ENCODE data around the gene RNASEL. TPM values are rescaled to one million over a fixed set of nuclear protein-coding genes. Genes with fewer than 3 reads are reported as not detected.
A peak's percentile ranks its signal among the peaks of the same experiment; 100 is the strongest.

Gene RNASEL
- polyA plus RNA-seq, 1 donor: 16.8 TPM

GRCh38 chr1:182601416-182601786, 12.3 kb upstream of the RNASEL start:
- Histone ChIP-seq H3K36me3 (ENCODE audit: control insufficient read depth, insufficient read depth, low read length) (no peaks in the 10 kb centered on the region), H3K9me3 (ENCODE audit: control insufficient read depth, low read depth, low read length) (no peaks in the 10 kb centered on the region), H3K4me1 (ENCODE audit: control insufficient read depth, insufficient read depth, low read length) (peaks cover 11% of the 10 kb centered on the region), H3K27ac (ENCODE audit: low read length) (no peak overlapping the region), H3K4me3 (ENCODE audit: low read length) (no peak overlapping the region), H3K27me3 (ENCODE audit: control insufficient read depth, insufficient read depth, low read length) (peaks cover 22% of the 10 kb centered on the region)
- WGBS (ENCODE audit: insufficient coverage, low lambda C conversion rate): no CpG with 5 or more reads among the region's 6 CpGs
- peak; percentile 52 to 59 for DNase-seq

GRCh38 chr1:182600745-182601415, 11.8 kb upstream of the RNASEL start:
- Histone ChIP-seq H3K4me3 (ENCODE audit: low read length) (no peak overlapping the region), H3K27me3 (ENCODE audit: control insufficient read depth, insufficient read depth, low read length) (peaks cover 21% of the 10 kb centered on the region)

GRCh38 chr1:182600036-182600713, 11.1 kb upstream of the RNASEL start:
- no peak for DNase-seq
- H3K36me3 ChIP-seq (ENCODE audit: control insufficient read depth, insufficient read depth, low read length): no peaks in the 10 kb centered on the region
- no CpG with 5 or more reads among the region's 17 CpGs for WGBS (ENCODE audit: insufficient coverage, low lambda C conversion rate)
- no peak overlapping the region for H3K4me3 ChIP-seq (ENCODE audit: low read length)
- peaks cover 11% of the 10 kb centered on the region for H3K4me1 ChIP-seq (ENCODE audit: control insufficient read depth, insufficient read depth, low read length)
- peaks cover 18% of the 10 kb centered on the region for H3K27me3 ChIP-seq (ENCODE audit: control insufficient read depth, insufficient read depth, low read length)
- H3K27ac ChIP-seq (ENCODE audit: low read length): no peak overlapping the region
- no peaks in the 10 kb centered on the region for H3K9me3 ChIP-seq (ENCODE audit: control insufficient read depth, low read depth, low read length)

More at GRCh38 chr1:182600745-182601415, 11.8 kb upstream of the RNASEL start:
- peaks cover 11% of the 10 kb centered on the region for H3K4me1 ChIP-seq (ENCODE audit: control insufficient read depth, insufficient read depth, low read length)
- H3K9me3 ChIP-seq (ENCODE audit: control insufficient read depth, low read depth, low read length): no peaks in the 10 kb centered on the region
- no peaks in the 10 kb centered on the region for H3K36me3 ChIP-seq (ENCODE audit: control insufficient read depth, insufficient read depth, low read length)
- 44% methylated on average over 1 of the region's 5 CpGs for WGBS (ENCODE audit: insufficient coverage, low lambda C conversion rate)
- H3K27ac ChIP-seq (ENCODE audit: low read length): no peak overlapping the region
- no peak for DNase-seq

GRCh38 chr1:182599339-182599738, 10.3 kb upstream of the RNASEL start:
- Histone ChIP-seq H3K4me3 (ENCODE audit: low read length) (no peak overlapping the region), H3K4me1 (ENCODE audit: control insufficient read depth, insufficient read depth, low read length) (peaks cover 7% of the 10 kb centered on the region), H3K27ac (ENCODE audit: low read length) (no peak overlapping the region), H3K27me3 (ENCODE audit: control insufficient read depth, insufficient read depth, low read length) (peaks cover 13% of the 10 kb centered on the region), H3K9me3 (ENCODE audit: control insufficient read depth, low read depth, low read length) (no peaks in the 10 kb centered on the region), H3K36me3 (ENCODE audit: control insufficient read depth, insufficient read depth, low read length) (no peaks in the 10 kb centered on the region)
- no CpG with 5 or more reads among the region's 6 CpGs for WGBS (ENCODE audit: insufficient coverage, low lambda C conversion rate)
- no peak for DNase-seq

- Histone ChIP-seq H3K9me3 (ENCODE audit: control insufficient read depth, low read depth, low read length) (no peaks in the 10 kb centered on the region), H3K36me3 (ENCODE audit: control insufficient read depth, insufficient read depth, low read length) (no peaks in the 10 kb centered on the region), H3K4me1 (ENCODE audit: control insufficient read depth, insufficient read depth, low read length) (no peaks in the 10 kb centered on the region), H3K4me3 (ENCODE audit: low read length) (no peak overlapping the region), H3K27ac (ENCODE audit: low read length) (no peak overlapping the region), H3K27me3 (ENCODE audit: control insufficient read depth, insufficient read depth, low read length) (peaks cover 5% of the 10 kb centered on the region)
- no peak for DNase-seq
- no CpG with 5 or more reads among the region's 5 CpGs for WGBS (ENCODE audit: insufficient coverage, low lambda C conversion rate)
Measured at GRCh38 chr1:182598296-182598695, 9.2 kb upstream of the RNASEL start.

GRCh38 chr1:182596934-182597333, 7.9 kb upstream of the RNASEL start:
- Histone ChIP-seq H3K27ac (ENCODE audit: low read length) (no peak overlapping the region), H3K4me3 (ENCODE audit: low read length) (no peak overlapping the region), H3K9me3 (ENCODE audit: control insufficient read depth, low read depth, low read length) (no peaks in the 10 kb centered on the region), H3K4me1 (ENCODE audit: control insufficient read depth, insufficient read depth, low read length) (no peaks in the 10 kb centered on the region), H3K36me3 (ENCODE audit: control insufficient read depth, insufficient read depth, low read length) (no peaks in the 10 kb centered on the region), H3K27me3 (ENCODE audit: control insufficient read depth, insufficient read depth, low read length) (no peaks in the 10 kb centered on the region)
- no peak for DNase-seq
- 80% methylated on average over 2 of the region's 6 CpGs for WGBS (ENCODE audit: insufficient coverage, low lambda C conversion rate)

- DNase-seq: peak in 1 of 2 donors; percentile 35
- Histone ChIP-seq H3K27me3 (ENCODE audit: control insufficient read depth, insufficient read depth, low read length) (no peaks in the 10 kb centered on the region), H3K9me3 (ENCODE audit: control insufficient read depth, low read depth, low read length) (no peaks in the 10 kb centered on the region), H3K36me3 (ENCODE audit: control insufficient read depth, insufficient read depth, low read length) (no peaks in the 10 kb centered on the region), H3K4me1 (ENCODE audit: control insufficient read depth, insufficient read depth, low read length) (no peaks in the 10 kb centered on the region), H3K27ac (ENCODE audit: low read length) (no peak overlapping the region), H3K4me3 (ENCODE audit: low read length) (no peak overlapping the region)
- 100% methylated on average over 1 of the region's 4 CpGs for WGBS (ENCODE audit: insufficient coverage, low lambda C conversion rate)
Measured at GRCh38 chr1:182595641-182596240, 6.7 kb upstream of the RNASEL start.

- H3K4me3 ChIP-seq (ENCODE audit: low read length): no peak overlapping the region
- no CpG with 5 or more reads among the region's 5 CpGs for WGBS (ENCODE audit: insufficient coverage, low lambda C conversion rate)
- H3K36me3 ChIP-seq (ENCODE audit: control insufficient read depth, insufficient read depth, low read length): peaks cover 4% of the 10 kb centered on the region
- H3K27ac ChIP-seq (ENCODE audit: low read length): no peak overlapping the region
- no peaks in the 10 kb centered on the region for H3K4me1 ChIP-seq (ENCODE audit: control insufficient read depth, insufficient read depth, low read length)
- no peak for DNase-seq
- no peaks in the 10 kb centered on the region for H3K9me3 ChIP-seq (ENCODE audit: control insufficient read depth, low read depth, low read length)
- H3K27me3 ChIP-seq (ENCODE audit: control insufficient read depth, insufficient read depth, low read length): no peaks in the 10 kb centered on the region
Measured at GRCh38 chr1:182589931-182590330, 875 bp upstream of the RNASEL start.

- peaks cover 4% of the 10 kb centered on the region for H3K36me3 ChIP-seq (ENCODE audit: control insufficient read depth, insufficient read depth, low read length)
- H3K4me1 ChIP-seq (ENCODE audit: control insufficient read depth, insufficient read depth, low read length): no peaks in the 10 kb centered on the region
- WGBS (ENCODE audit: insufficient coverage, low lambda C conversion rate): no CpG with 5 or more reads among the region's 3 CpGs
- H3K27me3 ChIP-seq (ENCODE audit: control insufficient read depth, insufficient read depth, low read length): no peaks in the 10 kb centered on the region
- H3K4me3 ChIP-seq (ENCODE audit: low read length): no peak overlapping the region
- DNase-seq: no peak
- no peaks in the 10 kb centered on the region for H3K9me3 ChIP-seq (ENCODE audit: control insufficient read depth, low read depth, low read length)
- H3K27ac ChIP-seq (ENCODE audit: low read length): peak overlapping the region; percentile 98
Measured at GRCh38 chr1:182589520-182589919, 464 bp upstream of the RNASEL start.

- H3K36me3 ChIP-seq (ENCODE audit: control insufficient read depth, insufficient read depth, low read length): peaks cover 11% of the 10 kb centered on the region
- DNase-seq: peak in 1 of 2 donors; percentile 72
- no peaks in the 10 kb centered on the region for H3K9me3 ChIP-seq (ENCODE audit: control insufficient read depth, low read depth, low read length)
- H3K27ac ChIP-seq (ENCODE audit: low read length): peak overlapping the region; percentile 98
- no peaks in the 10 kb centered on the region for H3K27me3 ChIP-seq (ENCODE audit: control insufficient read depth, insufficient read depth, low read length)
- peak overlapping the region; percentile 72 for H3K4me3 ChIP-seq (ENCODE audit: low read length)
- 100% methylated on average over 1 of the region's 4 CpGs for WGBS (ENCODE audit: insufficient coverage, low lambda C conversion rate)
- no peaks in the 10 kb centered on the region for H3K4me1 ChIP-seq (ENCODE audit: control insufficient read depth, insufficient read depth, low read length)
Measured at GRCh38 chr1:182587666-182588499, 1.2 kb downstream of the RNASEL start.
